Heart right ventricle (tissue), 16 donors: ENCODE results near the gene MYLK. TPM values are rescaled to one million over a fixed set of nuclear protein-coding genes. Genes with fewer than 3 reads are reported as not detected.

Experiments used
- ATAC-seq, 8 donors: fragments of 200-7000 bp; cut with Tn5 transposase; one replicate each; pipeline ENCODE4 v1.9.1; 2020; ENCODE audit warnings: mild to moderate bottlenecking in 8 of 8, moderate library complexity in 8 of 8, moderate number of reproducible peaks in 1 of 8
- DNase-seq, 2 donors: peaks; one replicate each; pipeline ENCODE4 v3.0.0-alpha.2; 2020
- H3K27ac ChIP-seq, 10 donors: fragments of 200-600 bp; sonication (generic) in 2 of 10; one replicate each; pipeline versions ENCODE4 v1.5.0 to v1.8.0; 2020 to 2022; ENCODE audit warnings: mild to moderate bottlenecking in 3 of 10
- H3K27me3 ChIP-seq, 7 donors: fragments of 200-600 bp; one replicate each; pipeline ENCODE4 v1.8.0; 2021 to 2022; ENCODE audit warnings: mild to moderate bottlenecking in 2 of 7
- H3K36me3 ChIP-seq, 9 donors: fragments of 200-600 bp; sonication (generic) in 1 of 9; one replicate each; pipeline versions ENCODE4 v1.5.0 to v1.8.0; 2020 to 2022; ENCODE audit warnings: mild to moderate bottlenecking in 2 of 9
- H3K4me1 ChIP-seq, 9 donors: fragments of 200-600 bp; sonication (generic) in 1 of 9; one replicate each; pipeline versions ENCODE4 v1.5.0 to v1.8.0; 2020 to 2022; ENCODE audit warnings: mild to moderate bottlenecking in 4 of 9
- H3K4me3 ChIP-seq, 10 donors: fragments of 200-600 bp; sonication (generic) in 2 of 10; one replicate each; pipeline versions ENCODE4 v1.5.0 to v1.8.0; 2020 to 2022; ENCODE audit warnings: mild to moderate bottlenecking in 7 of 10, moderate library complexity in 2 of 10
- H3K9me3 ChIP-seq, 11 donors: fragments of 200-600 bp in 10 of 11; sonication (generic) in 2 of 11; one replicate each; pipeline versions ENCODE4 v1.5.0 to v1.8.0; 2013 to 2022; ENCODE audit warnings: mild to moderate bottlenecking in 2 of 11, control low read depth in 1 of 11, moderate library complexity in 1 of 11
- WGBS, 2 donors: extraction: QIAGEN DNeasy Blood & Tissue Kit; methylation state at CpG; one replicate each; pipeline ENCODE4 v1.1.7; 2013; ENCODE audit warnings: inconsistent platforms in 1 of 2; 5-methylcytosine and 5-hydroxymethylcytosine counted together
- intact Hi-C, 10 donors: fragments of 100-400 bp; cut with DNase I; formaldehyde crosslinking; loops; one replicate each; pipeline versions ENCODE4 v1.11.1 to v1.14.2; 2022
- polyA plus RNA-seq, 2 donors: library from polyadenylated mRNA; stranded (reverse); fragments of 200-250 nt; gene quantifications; one replicate each; pipeline ENCODE4 v1.2.3, GENCODE V29; 2013
- total RNA-seq, 10 donors: library from RNA; stranded (reverse); fragmentation: NEBNext Ultra II Directional in 3 of 10; extraction: Animal tissue kit (Norgen Biotek cat#: 25700) in 3 of 10; gene quantifications; one replicate each; pipeline versions ENCODE4 v1.2.1 to v1.2.4, GENCODE V29; 2021 to 2023
- TF ChIP-seq, protein P1 (sequence below), 9 donors: fragments of 200-600 bp; sonication (generic) in 2 of 9; IDR thresholded peaks; one replicate each; pipeline versions ENCODE4 v1.5.0 to v1.8.0; 2021 to 2022; ENCODE audit warnings: antibody characterized with exemption in 9 of 9, mild to moderate bottlenecking in 5 of 9, moderate library complexity in 1 of 9
- donor health status: Arrhythmogenic right ventricular cardiomyopathy.
- donor health status: ischemic (EF 13 %, LVEDD 7.1; RV severe dilation, severe dysfunction).
- donor health status: healthy with polysubstance abuse.
- donor health status: DM: no; HTN: yes; CAD: no.
- donor health status: DM: no; HTN: no; CAD: no.
- donor health status: ischemic (EF 25% LVEDD 6.9; RV normal size, moderate dysfunction).
- donor health status: ischemic (EF 25% LVEDD 5.7; RV mildly dilated, moderate dysfunction).
- donor health status: healthy.
- donor health status: DM: yes; HTN: yes; CAD: no.
- donor health status: Ischemic cardiomyopathy.
- donor health status: ischemic (EF 35%, LVEDD 5.7; RV mildly dilated, moderate dysfunction).
- donor health status: nonischemic (EF 11% LVEDD 7.7; RV severe dilation, severe dysfunction).
- donor health status: DM: yes; HTN: yes; CAD: no.
- donor health status: PGD.
- donor health status: ischemic (EF 29% LVEDD 5.4; RV normal size, mild dysfunction).
- donor health status: nonischemic (EF 23%, LVEDD 6.1; RV moderate dilation, normal function).

Gene MYLK
- total and polyA plus RNA-seq, 12 donors: 5.6 to 20.6 (median 11.6) TPM

GRCh38 chr3:123757281-123757940 is 126.7 kb downstream of the MYLK start:
- H3K36me3 ChIP-seq: no peaks in the 10 kb centered on the region
- no peaks in the 10 kb centered on the region for H3K9me3 ChIP-seq
- 65 to 79% methylated on average over 5 of the region's 5 CpGs for WGBS, 2 donors
- no peaks in the 10 kb centered on the region for H3K27me3 ChIP-seq
- DNase-seq: peak; percentile 30 to 42
- intact Hi-C loops: loop anchor here in 1 of 10 donors (10.0 kb wide), 1 partner anchor 127 kb away; the partner anchor contains the start of gene MYLK
- TF ChIP-seq, protein P1, sequence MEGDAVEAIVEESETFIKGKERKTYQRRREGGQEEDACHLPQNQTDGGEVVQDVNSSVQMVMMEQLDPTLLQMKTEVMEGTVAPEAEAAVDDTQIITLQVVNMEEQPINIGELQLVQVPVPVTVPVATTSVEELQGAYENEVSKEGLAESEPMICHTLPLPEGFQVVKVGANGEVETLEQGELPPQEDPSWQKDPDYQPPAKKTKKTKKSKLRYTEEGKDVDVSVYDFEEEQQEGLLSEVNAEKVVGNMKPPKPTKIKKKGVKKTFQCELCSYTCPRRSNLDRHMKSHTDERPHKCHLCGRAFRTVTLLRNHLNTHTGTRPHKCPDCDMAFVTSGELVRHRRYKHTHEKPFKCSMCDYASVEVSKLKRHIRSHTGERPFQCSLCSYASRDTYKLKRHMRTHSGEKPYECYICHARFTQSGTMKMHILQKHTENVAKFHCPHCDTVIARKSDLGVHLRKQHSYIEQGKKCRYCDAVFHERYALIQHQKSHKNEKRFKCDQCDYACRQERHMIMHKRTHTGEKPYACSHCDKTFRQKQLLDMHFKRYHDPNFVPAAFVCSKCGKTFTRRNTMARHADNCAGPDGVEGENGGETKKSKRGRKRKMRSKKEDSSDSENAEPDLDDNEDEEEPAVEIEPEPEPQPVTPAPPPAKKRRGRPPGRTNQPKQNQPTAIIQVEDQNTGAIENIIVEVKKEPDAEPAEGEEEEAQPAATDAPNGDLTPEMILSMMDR (IDR thresholded peaks at IDR 0.05): no peak
- peaks cover 0 to 27% (median 9%) of the 10 kb centered on the region in 9 donors for H3K4me1 ChIP-seq
- H3K4me3 ChIP-seq: no peak overlapping the region
- ATAC-seq: peak in 7 of 8 donors; percentile 55 to 82 (median 72)
- peak overlapping the region in 1 of 10 donors; percentile 47 for H3K27ac ChIP-seq

DNA sequence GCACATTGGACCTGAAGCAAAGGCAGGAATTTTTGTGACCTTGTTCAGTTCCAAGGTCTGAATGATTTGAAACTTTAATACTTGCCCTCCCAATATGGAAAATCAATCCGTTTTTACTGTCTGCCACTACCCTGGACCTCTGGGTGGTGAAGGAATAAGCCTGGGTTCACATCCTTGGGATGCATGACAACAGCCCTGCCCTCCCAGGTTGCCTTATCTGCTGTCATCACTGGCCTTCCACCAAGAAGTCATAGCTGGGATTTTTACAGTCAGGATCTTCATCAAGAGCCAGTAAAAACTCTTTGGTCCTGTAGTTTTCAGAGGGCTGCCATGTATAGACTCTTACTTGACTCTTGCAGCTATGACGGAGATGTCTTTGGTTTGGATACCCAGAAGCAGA is 128.6 kb downstream of the MYLK start:
- 87 to 88% methylated on average over 2 of the region's 2 CpGs for WGBS, 2 donors
- Histone ChIP-seq H3K4me1 (peaks cover 0 to 33% (median 12%) of the 10 kb centered on the region in 9 donors), H3K9me3 (no peaks in the 10 kb centered on the region), H3K27ac (no peak overlapping the region), H3K27me3 (no peaks in the 10 kb centered on the region), H3K36me3 (no peaks in the 10 kb centered on the region), H3K4me3 (no peak overlapping the region)
- intact Hi-C loops: loop anchor here in 1 of 10 donors (10.0 kb wide), 1 partner anchor 129 kb away; the partner anchor contains the start of gene MYLK
- ATAC-seq (no peak), DNase-seq (no peak)
- TF ChIP-seq, protein P1 (IDR thresholded peaks at IDR 0.05): no peak

DNA sequence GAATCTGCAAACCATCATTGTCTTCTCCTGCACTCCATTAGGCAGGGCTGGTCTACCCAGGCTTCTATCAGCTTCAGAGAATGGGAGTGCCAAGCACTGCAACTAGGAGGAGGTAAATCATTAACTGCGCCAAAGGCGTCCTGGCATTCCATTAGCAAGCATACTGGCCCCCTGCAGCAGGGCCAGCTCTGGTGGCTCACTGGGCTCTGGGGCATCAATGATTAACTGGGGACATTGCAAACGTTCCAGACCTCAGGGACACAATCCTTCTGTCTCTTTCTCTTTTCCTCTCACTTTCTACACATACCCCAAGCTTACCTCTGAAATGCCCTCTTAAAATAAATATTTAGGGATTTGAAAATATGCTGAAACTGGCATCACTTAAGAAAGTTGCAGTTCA is 129.0 kb downstream of the MYLK start:
- Histone ChIP-seq H3K27ac (no peak overlapping the region), H3K4me3 (no peak overlapping the region), H3K9me3 (no peaks in the 10 kb centered on the region), H3K36me3 (no peaks in the 10 kb centered on the region), H3K4me1 (peaks cover 0 to 35% (median 14%) of the 10 kb centered on the region in 9 donors), H3K27me3 (no peaks in the 10 kb centered on the region)
- intact Hi-C loops: loop anchor here in 1 of 10 donors (10.0 kb wide), 1 partner anchor 130 kb away; the partner anchor contains the start of gene MYLK
- WGBS, 2 donors: 88 to 89% methylated on average over 3 of the region's 3 CpGs
- no peak for DNase-seq
- TF ChIP-seq, protein P1 (IDR thresholded peaks at IDR 0.05): no peak
- ATAC-seq: no peak

DNA sequence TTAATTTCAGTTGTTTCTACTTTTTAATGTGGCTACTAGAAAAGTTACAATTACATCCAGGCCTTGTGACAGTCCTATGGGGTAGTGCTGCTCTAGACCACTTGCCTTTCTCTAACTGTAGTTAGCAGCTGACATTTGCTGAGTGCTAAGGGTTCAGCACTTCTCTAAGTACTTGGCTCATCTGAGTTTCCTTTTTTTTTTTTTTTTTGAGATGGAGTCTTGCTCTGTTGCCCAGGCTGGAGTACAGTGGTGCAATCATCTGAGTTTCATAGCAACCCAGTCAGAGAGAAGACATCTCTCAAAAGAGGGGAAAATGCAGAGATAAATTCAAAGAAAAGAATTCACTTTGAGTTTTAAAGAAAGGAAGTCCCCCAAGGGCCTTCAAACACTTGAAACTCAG is 130.8 kb downstream of the MYLK start:
- Histone ChIP-seq H3K27me3 (no peaks in the 10 kb centered on the region), H3K4me3 (no peak overlapping the region), H3K4me1 (peaks cover 0 to 34% (median 9%) of the 10 kb centered on the region in 9 donors), H3K36me3 (no peaks in the 10 kb centered on the region), H3K27ac (no peak overlapping the region), H3K9me3 (no peaks in the 10 kb centered on the region)
- DNase-seq (no peak), ATAC-seq (no peak)
- TF ChIP-seq, protein P1 (IDR thresholded peaks at IDR 0.05): no peak
- intact Hi-C loops: loop anchor here in 1 of 10 donors (10.0 kb wide), 1 partner anchor 132 kb away; the partner anchor contains the start of gene MYLK
